ENCODE measurements around the gene GCSAML. TPM values are rescaled to one million over a fixed set of nuclear protein-coding genes. Genes with fewer than 3 reads are reported as not detected.

The GCSAML gene
- total RNA-seq, 1 donor from 2014 or later = not detected

DNA sequence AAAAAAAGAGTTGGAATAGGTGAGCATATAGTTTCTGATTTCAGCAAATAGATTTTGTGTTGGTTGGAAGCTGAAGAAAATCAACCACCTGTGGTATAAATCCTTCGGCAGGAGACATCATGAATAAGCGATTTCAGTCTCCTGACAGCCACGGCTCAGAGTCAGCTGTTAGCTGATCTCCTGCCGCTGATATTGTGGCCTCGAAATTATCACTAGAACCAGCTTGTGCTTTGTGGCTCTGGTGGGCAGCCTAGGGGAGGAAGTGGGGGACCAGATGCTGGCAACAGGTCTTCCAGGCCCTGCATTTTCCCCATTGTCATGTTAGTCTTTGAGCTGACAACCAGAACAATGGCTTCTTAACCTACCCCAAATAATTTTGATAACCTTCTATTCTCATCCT, 842 bp upstream of the GCSAML start:
- Mint-ChIP-seq H3K27ac (ENCODE audit: unreplicated experiment) (no peak overlapping the region), H3K4me1 (ENCODE audit: low read depth) (peaks cover 15% of the 10 kb centered on the region), H3K36me3 (ENCODE audit: low read depth) (no peaks in the 10 kb centered on the region), H3K4me3 (ENCODE audit: unreplicated experiment) (no peak overlapping the region), H3K27me3 (ENCODE audit: low read depth) (no peaks in the 10 kb centered on the region), H3K9me3 (ENCODE audit: low read depth) (peaks cover 13% of the 10 kb centered on the region)
- DNase-seq (ENCODE audit: low spot score) = no peak
- TF ChIP-seq CTCF (IDR thresholded peaks at IDR 0.05) = no peak

GRCh38 chr1:247551721-247552120, 2.8 kb downstream of the GCSAML start:
- Mint-ChIP-seq H3K4me3 (ENCODE audit: unreplicated experiment) (no peak overlapping the region), H3K36me3 (ENCODE audit: low read depth) (no peaks in the 10 kb centered on the region), H3K27ac (ENCODE audit: unreplicated experiment) (peak overlapping the region; percentile 7), H3K27me3 (ENCODE audit: low read depth) (no peaks in the 10 kb centered on the region), H3K4me1 (ENCODE audit: low read depth) (peaks cover 19% of the 10 kb centered on the region), H3K9me3 (ENCODE audit: low read depth) (peaks cover 15% of the 10 kb centered on the region)
- no peak for TF ChIP-seq CTCF (IDR thresholded peaks at IDR 0.05)
- DNase-seq (ENCODE audit: low spot score) = no peak

DNA sequence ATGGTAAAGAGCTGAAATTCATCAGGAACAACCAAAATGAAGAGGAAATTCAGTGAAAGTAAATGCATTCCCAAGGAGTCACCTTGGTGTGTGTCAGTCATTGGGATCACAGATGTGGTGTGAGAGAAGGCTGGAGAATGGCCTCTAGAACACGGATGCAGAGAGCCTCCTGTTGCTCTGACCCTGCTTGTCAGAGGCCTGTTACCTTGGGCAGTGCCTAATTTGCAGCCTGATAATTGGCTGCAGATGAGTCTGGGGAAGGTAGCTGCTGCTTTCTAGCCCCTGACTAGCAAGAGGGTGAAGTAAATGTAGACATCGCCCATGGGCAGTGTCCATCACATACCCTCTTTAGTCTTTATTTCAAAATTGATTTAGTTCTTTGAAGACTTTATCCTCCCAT, 3.3 kb downstream of the GCSAML start:
- H3K4me1 Mint-ChIP-seq (ENCODE audit: low read depth) = peaks cover 19% of the 10 kb centered on the region
- no peak for TF ChIP-seq CTCF (IDR thresholded peaks at IDR 0.05)
- DNase-seq (ENCODE audit: low spot score) = no peak
- H3K27ac Mint-ChIP-seq (ENCODE audit: unreplicated experiment) = peak overlapping the region; percentile 7
- no peak overlapping the region for H3K4me3 Mint-ChIP-seq (ENCODE audit: unreplicated experiment)
- H3K27me3 Mint-ChIP-seq (ENCODE audit: low read depth) = no peaks in the 10 kb centered on the region
- H3K36me3 Mint-ChIP-seq (ENCODE audit: low read depth) = no peaks in the 10 kb centered on the region
- H3K9me3 Mint-ChIP-seq (ENCODE audit: low read depth) = peaks cover 15% of the 10 kb centered on the region

DNA sequence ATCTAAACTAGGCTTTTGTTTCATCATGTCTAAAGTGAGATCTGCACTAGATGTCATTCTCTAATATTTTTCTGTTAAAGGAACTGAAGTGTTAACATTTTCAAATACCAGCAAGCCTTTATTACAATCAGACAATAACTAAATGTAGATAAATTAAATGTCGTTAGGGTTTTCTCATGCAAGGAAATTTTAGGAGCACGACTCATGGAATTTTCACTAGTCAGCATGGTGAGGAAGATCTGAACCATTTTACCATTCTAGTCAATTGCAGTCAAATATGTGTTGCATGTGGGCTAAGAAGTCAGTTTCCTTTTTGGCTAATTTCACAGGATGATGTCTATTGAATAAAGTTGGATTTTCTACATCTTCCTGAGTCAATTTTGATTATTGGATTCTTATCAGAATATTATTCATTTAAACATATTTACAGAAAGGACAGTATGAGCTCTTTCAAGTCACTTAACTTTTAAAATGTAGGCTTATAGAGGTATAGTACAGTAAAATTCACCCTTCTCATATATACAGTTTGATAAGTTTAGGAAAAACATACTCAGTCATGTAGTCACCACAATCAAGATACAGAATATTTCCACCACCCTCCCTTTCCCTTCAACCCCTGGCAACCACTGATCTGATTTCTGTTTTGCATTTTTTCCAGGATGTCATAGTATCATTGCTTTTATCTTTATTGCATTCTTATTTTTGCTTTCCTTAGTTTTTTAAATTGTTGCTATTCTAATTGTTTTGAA, 9.2 kb downstream of the GCSAML start:
- no peak for DNase-seq (ENCODE audit: low spot score)
- TF ChIP-seq CTCF (IDR thresholded peaks at IDR 0.05) = no peak
- Mint-ChIP-seq H3K27ac (ENCODE audit: unreplicated experiment) (no peak overlapping the region), H3K4me3 (ENCODE audit: unreplicated experiment) (no peak overlapping the region), H3K36me3 (ENCODE audit: low read depth) (no peaks in the 10 kb centered on the region), H3K27me3 (ENCODE audit: low read depth) (no peaks in the 10 kb centered on the region), H3K9me3 (ENCODE audit: low read depth) (peaks cover 2% of the 10 kb centered on the region), H3K4me1 (ENCODE audit: low read depth) (peaks cover 9% of the 10 kb centered on the region)

DNA sequence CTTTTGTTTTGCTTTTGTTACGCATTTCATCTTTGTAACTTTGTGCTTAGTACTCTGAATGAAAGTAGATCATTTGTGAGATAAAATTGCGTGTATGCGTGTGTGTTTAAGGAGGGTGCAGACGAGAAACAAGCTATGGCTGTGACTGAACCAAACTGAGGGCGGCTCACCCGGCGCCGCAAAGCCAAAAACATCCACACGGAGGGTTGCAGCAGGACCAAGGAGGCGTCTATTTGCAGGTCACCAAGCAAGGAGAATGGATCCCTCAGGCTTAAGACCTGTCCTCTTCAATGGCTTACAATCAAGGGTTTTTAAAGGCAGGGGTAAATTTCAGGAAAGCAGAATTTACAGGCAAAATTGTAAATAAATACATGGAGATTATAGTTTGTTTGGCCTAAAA, 12.8 kb downstream of the GCSAML start:
- DNase-seq (ENCODE audit: low spot score) = no peak
- H3K4me3 Mint-ChIP-seq (ENCODE audit: unreplicated experiment) = no peak overlapping the region
- no peaks in the 10 kb centered on the region for H3K9me3 Mint-ChIP-seq (ENCODE audit: low read depth)
- no peak for TF ChIP-seq CTCF (IDR thresholded peaks at IDR 0.05)
- no peaks in the 10 kb centered on the region for H3K36me3 Mint-ChIP-seq (ENCODE audit: low read depth)
- no peak overlapping the region for H3K27ac Mint-ChIP-seq (ENCODE audit: unreplicated experiment)
- no peaks in the 10 kb centered on the region for H3K27me3 Mint-ChIP-seq (ENCODE audit: low read depth)
- H3K4me1 Mint-ChIP-seq (ENCODE audit: low read depth) = peaks cover 5% of the 10 kb centered on the region

Measured in chondrocyte (in vitro differentiated cells).